Endothelial cell of umbilical vein (primary cell): ENCODE data around the gene DCAF12. TPM values are rescaled to one million over a fixed set of nuclear protein-coding genes. Genes with fewer than 3 reads are reported as not detected.

Source experiments
- BruUV-seq: library from RNA; stranded (reverse); fragments of 400-500 nt; replicated peaks from 2 replicates; lab custom pipeline; 2021; lab: Mats Ljungman, UMichigan
- CTCF ChIA-PET: fragments of 300-600, 350-600 bp; sonication (Branson Sonifier 250); formaldehyde crosslinking; loops from one replicate; lab custom pipeline; 2021; ENCODE audit warnings: antibody characterized with exemption, inconsistent platforms; lab: Charles Lee
- POLR2A ChIA-PET: fragments of 300-600, 350-600 bp; sonication (Branson Sonifier 250); formaldehyde crosslinking; loops from one replicate; lab custom pipeline; 2021; ENCODE audit warnings: antibody characterized with exemption, inconsistent platforms; lab: Charles Lee
- DNase-seq: peaks from one replicate; pipeline ENCODE4 v3.0.0-alpha.2; 2011; ENCODE audit warnings: low read depth, low spot score
- FAIRE-seq: peaks from 2 replicates; lab custom pipeline; 2011; peaks lifted over from hg19 to GRCh38; lab: Jason Lieb, UNC
- H2AFZ ChIP-seq: 2 replicates; pipeline ENCODE4 v1.6.0; 2012; ENCODE audit warnings: low read depth, low read length, control low read depth, inconsistent platforms
- H3K27ac ChIP-seq: 2 replicates; pipeline ENCODE4 v1.5.1; 2011; ENCODE audit warnings: low read depth, mild to moderate bottlenecking, control low read depth, low read length, moderate library complexity; ENCODE audit not compliant: insufficient read depth
- H3K27me3 ChIP-seq, 2 experiments: 2 replicates each; pipeline versions ENCODE4 v1.6.0 to v1.6.1; 2011; ENCODE audit warnings: low read length in 2 of 2, mixed read lengths in 1 of 2; ENCODE audit not compliant: control insufficient read depth in 2 of 2, insufficient read depth in 2 of 2
- H3K36me3 ChIP-seq, 2 experiments: 2 replicates in 1 of 2; 3 replicates in 1 of 2; pipeline ENCODE4 v1.5.1; 2011; ENCODE audit warnings: low read length in 2 of 2, mild to moderate bottlenecking in 1 of 2, moderate library complexity in 1 of 2; ENCODE audit not compliant: control insufficient read depth in 2 of 2, insufficient read depth in 2 of 2; ENCODE audit errors: extremely low read depth in 1 of 2
- H3K4me1 ChIP-seq: 3 replicates; pipeline ENCODE4 v1.5.1; 2011; ENCODE audit warnings: mild to moderate bottlenecking, low read length; ENCODE audit not compliant: control insufficient read depth, insufficient read depth; ENCODE audit errors: extremely low read depth
- H3K4me2 ChIP-seq: 2 replicates; pipeline ENCODE4 v1.6.1; 2011; ENCODE audit warnings: low read length, control low read depth, mixed read lengths; ENCODE audit not compliant: insufficient read depth
- H3K4me3 ChIP-seq, 3 experiments: fragments of 200-600 bp in 1 of 3; sonication (generic), shearing (Covaris generic) in 1 of 3; replicated peaks in 1 of 3; 2 replicates each; pipeline ENCODE4 v1.5.1; 2011 to 2016; ENCODE audit warnings: control low read depth in 3 of 3, low read length in 3 of 3, mild to moderate bottlenecking in 2 of 3, inconsistent platforms in 1 of 3, low read depth in 1 of 3, moderate library complexity in 1 of 3; ENCODE audit not compliant: insufficient read depth in 1 of 3
- H3K79me2 ChIP-seq: 2 replicates; pipeline ENCODE4 v1.6.0; 2012; ENCODE audit warnings: low read length, inconsistent platforms; ENCODE audit not compliant: control insufficient read depth, insufficient read depth
- H3K9ac ChIP-seq: replicated peaks from 2 replicates; pipeline ENCODE3; 2011; ENCODE audit warnings: low read length, control low read depth; ENCODE audit not compliant: insufficient read depth; ENCODE audit errors: extremely low read depth
- H3K9me1 ChIP-seq: replicated peaks from 3 replicates; pipeline ENCODE4 v1.6.0; 2011; ENCODE audit warnings: mild to moderate bottlenecking, low read length; ENCODE audit not compliant: control insufficient read depth, insufficient read depth; ENCODE audit errors: extremely low read depth
- H3K9me3 ChIP-seq: replicated peaks from 2 replicates; pipeline ENCODE4 v1.5.1; 2012; ENCODE audit warnings: low read length, inconsistent platforms; ENCODE audit not compliant: control insufficient read depth, insufficient read depth
- H4K20me1 ChIP-seq: replicated peaks from 2 replicates; pipeline ENCODE3; 2011; ENCODE audit warnings: mild to moderate bottlenecking, low read length; ENCODE audit not compliant: control insufficient read depth, insufficient read depth; ENCODE audit errors: extremely low read depth
- EZH2 ChIP-seq: IDR thresholded peaks from 2 replicates; pipeline ENCODE4 v1.6.1; 2012; ENCODE audit warnings: borderline replicate concordance, low read depth, mild to moderate bottlenecking, moderate library complexity, low read length, inconsistent platforms; ENCODE audit not compliant: severe bottlenecking
- FOS ChIP-seq: IDR thresholded peaks from 2 replicates; pipeline ENCODE4 v1.6.1; 2011; ENCODE audit warnings: mild to moderate bottlenecking, low read length, moderate library complexity, borderline replicate concordance; ENCODE audit not compliant: insufficient read depth
- GATA2 ChIP-seq: IDR thresholded peaks from 2 replicates; pipeline ENCODE4 v1.7.0; 2011; ENCODE audit warnings: low read depth, mild to moderate bottlenecking, moderate library complexity, mixed read lengths, low read length; ENCODE audit not compliant: insufficient read length, insufficient read depth
- JUN ChIP-seq: IDR thresholded peaks from 2 replicates; pipeline ENCODE4 v1.6.1; 2011; ENCODE audit warnings: borderline replicate concordance, low read depth; ENCODE audit not compliant: insufficient read length, insufficient read depth
- MYC ChIP-seq: IDR thresholded peaks from one replicate; pipeline ENCODE4 v1.6.1; 2011; ENCODE audit warnings: mild to moderate bottlenecking, low read depth, low read length
- POLR2A ChIP-seq: IDR thresholded peaks from 2 replicates; pipeline ENCODE4 v1.6.1; 2012; ENCODE audit warnings: low read depth, mild to moderate bottlenecking, control low read depth, low read length
- POLR2AphosphoS5 ChIP-seq: IDR thresholded peaks from 2 replicates; pipeline ENCODE4 v1.6.1; 2012; ENCODE audit warnings: low read depth, mild to moderate bottlenecking, control low read depth, low read length, moderate library complexity; ENCODE audit not compliant: insufficient read depth
- dilution Hi-C: fragments of 300-500 bp; cut with MboI; formaldehyde crosslinking; loops from one replicate; pipeline ENCODE4 v1.15.0; 2019; ENCODE audit warnings: low sequenced_read_pairs; ENCODE audit not compliant: extremely low pct_ligation_motif_present
- intact Hi-C: fragments of 100-400 bp; cut with micrococcal nuclease; formaldehyde crosslinking; loops from one replicate; pipeline ENCODE4 v1.10.0; 2022
- polyA plus RNA-seq, 4 experiments: library from polyadenylated mRNA; depleted of rRNA in 3 of 4; stranded (reverse) in 3 of 4; unstranded in 1 of 4; fragments of >200 nt; gene quantifications; 2 replicates each; pipeline versions ENCODE4 v1.2.1 to v1.2.3, GENCODE V29; 2011 to 2012; ENCODE audit warnings: missing spikeins in 1 of 4
- total RNA-seq: library from RNA; stranded (reverse); gene quantifications from 2 replicates; pipeline ENCODE4 v1.2.3, GENCODE V29; 2021
- TF ChIP-seq, protein P1 (sequence below), 2 donors: IDR thresholded peaks; 1 replicate in 1 of 2; 2 replicates in 1 of 2; pipeline ENCODE4 v1.5.1; 2011; ENCODE audit warnings: low read length in 2 of 2, mild to moderate bottlenecking in 2 of 2, moderate library complexity in 2 of 2, control low read depth in 1 of 2, inconsistent platforms in 1 of 2, low read depth in 1 of 2; ENCODE audit not compliant: insufficient read depth in 1 of 2; ENCODE audit errors: extremely low read depth in 1 of 2
- TF ChIP-seq, protein P2 (sequence below): IDR thresholded peaks from 2 replicates; pipeline ENCODE4 v1.6.1; 2011; ENCODE audit not compliant: insufficient read depth, insufficient read length

Gene DCAF12
- total and polyA plus RNA-seq, 2 donors (not counting 3 experiments of a cell fraction or from before 2014, with no cell fraction given): 26.2 to 28.4 TPM

DNA sequence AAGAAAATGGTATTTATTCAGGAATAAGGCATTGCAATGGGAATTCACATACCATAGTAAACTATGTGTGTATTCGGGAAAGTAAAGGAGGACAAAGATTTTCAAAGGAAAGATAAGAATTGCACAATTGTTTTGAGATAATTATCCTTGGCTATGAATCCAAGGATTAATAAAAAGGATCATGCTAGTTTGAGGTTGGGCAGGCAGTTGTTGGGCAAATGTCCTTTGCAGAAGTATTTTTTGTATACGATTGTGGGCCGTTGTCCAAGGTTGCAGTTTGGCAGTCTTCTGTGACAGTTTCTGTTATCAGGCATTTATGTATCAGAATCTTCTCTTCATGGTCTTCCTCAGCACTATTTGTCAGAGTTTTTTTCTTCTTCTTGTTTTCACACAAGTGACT, 67.2 kb downstream of the DCAF12 start:
- Histone ChIP-seq H3K4me2 (no peak overlapping the region), H3K27me3 (no peaks in the 10 kb centered on the region), H3K36me3 (no peaks in the 10 kb centered on the region), H3K9ac (no peak overlapping the region), H2AFZ (no peak overlapping the region), H3K9me1 (no peaks in the 10 kb centered on the region), H3K27ac (no peak overlapping the region), H4K20me1 (no peaks in the 10 kb centered on the region), H3K4me3 (no peak overlapping the region), H3K79me2 (no peaks in the 10 kb centered on the region), H3K9me3 (no peaks in the 10 kb centered on the region), H3K4me1 (no peaks in the 10 kb centered on the region)
- TF ChIP-seq, protein P1, sequence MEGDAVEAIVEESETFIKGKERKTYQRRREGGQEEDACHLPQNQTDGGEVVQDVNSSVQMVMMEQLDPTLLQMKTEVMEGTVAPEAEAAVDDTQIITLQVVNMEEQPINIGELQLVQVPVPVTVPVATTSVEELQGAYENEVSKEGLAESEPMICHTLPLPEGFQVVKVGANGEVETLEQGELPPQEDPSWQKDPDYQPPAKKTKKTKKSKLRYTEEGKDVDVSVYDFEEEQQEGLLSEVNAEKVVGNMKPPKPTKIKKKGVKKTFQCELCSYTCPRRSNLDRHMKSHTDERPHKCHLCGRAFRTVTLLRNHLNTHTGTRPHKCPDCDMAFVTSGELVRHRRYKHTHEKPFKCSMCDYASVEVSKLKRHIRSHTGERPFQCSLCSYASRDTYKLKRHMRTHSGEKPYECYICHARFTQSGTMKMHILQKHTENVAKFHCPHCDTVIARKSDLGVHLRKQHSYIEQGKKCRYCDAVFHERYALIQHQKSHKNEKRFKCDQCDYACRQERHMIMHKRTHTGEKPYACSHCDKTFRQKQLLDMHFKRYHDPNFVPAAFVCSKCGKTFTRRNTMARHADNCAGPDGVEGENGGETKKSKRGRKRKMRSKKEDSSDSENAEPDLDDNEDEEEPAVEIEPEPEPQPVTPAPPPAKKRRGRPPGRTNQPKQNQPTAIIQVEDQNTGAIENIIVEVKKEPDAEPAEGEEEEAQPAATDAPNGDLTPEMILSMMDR (IDR thresholded peaks at IDR 0.05; ENCODE audit: extremely low read depth in 1 of 2, insufficient read depth in 1 of 2, low read depth in 1 of 2, low read length in 2 of 2): no peak
- TF ChIP-seq JUN: no peak
- TF ChIP-seq GATA2: no peak
- no peak for TF ChIP-seq EZH2
- TF ChIP-seq FOS: no peak
- TF ChIP-seq, protein P2, sequence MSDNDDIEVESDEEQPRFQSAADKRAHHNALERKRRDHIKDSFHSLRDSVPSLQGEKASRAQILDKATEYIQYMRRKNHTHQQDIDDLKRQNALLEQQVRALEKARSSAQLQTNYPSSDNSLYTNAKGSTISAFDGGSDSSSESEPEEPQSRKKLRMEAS: no peak
- no peak for TF ChIP-seq MYC
- no peak for TF ChIP-seq POLR2A
- TF ChIP-seq POLR2AphosphoS5: no peak
- DNase-seq: no peak
- dilution Hi-C loops: no loop called here
- ChIA-PET CTCF (interaction anchor here (0.8 kb wide), 1 partner anchor 15 kb away, joined by 4 read pairs; no protein-coding TSS in a partner anchor), POLR2A (interaction anchor here (0.6 kb wide), 1 partner anchor 47 kb away, joined by 8 read pairs; no protein-coding TSS in a partner anchor)
- intact Hi-C loops: no loop called here
- no TSS peak for BruUV-seq
- FAIRE-seq: no peak
